Stimulated activated CD4-positive, alpha-beta T cell treated with anti-CD3 and anti-CD28 coated beads, Interleukin-2, amount 100 ng/mL, for 24 hours (primary cell): Measurements from ENCODE around the gene ADIPOR2.
"Not testable (repeated sequence)": the region's sequence is repeated elsewhere in the genome, so short reads cannot be mapped to it uniquely, and the experiment has no call there.

Experiments
- DNase-seq, 2 donors: peaks; one replicate each; pipeline ENCODE4 v3.0.0-alpha.2; 2020

Gene ADIPOR2

GRCh38 chr12:1816730-1817348 is 126.0 kb downstream of the ADIPOR2 start:
- no peak for DNase-seq

- not testable (repeated sequence) for DNase-seq
These were observed 127.1 kb downstream of the ADIPOR2 start for GRCh38 chr12:1817928-1818327.

GRCh38 chr12:1819050-1819449 is 128.2 kb downstream of the ADIPOR2 start:
- DNase-seq: no peak

- DNase-seq: no peak
These were observed 128.7 kb downstream of the ADIPOR2 start for GRCh38 chr12:1819571-1819970.

- DNase-seq: no peak
These were observed 129.5 kb downstream of the ADIPOR2 start, which contains the start of gene LRTM2 for GRCh38 chr12:1820191-1820895. Gene LRTM2, plus strand, starts transcription at chr12:1820565. Its CDS starts 7,584 bp downstream, at chr12:1828149.

GRCh38 chr12:1820896-1821291 is 130.0 kb downstream of the ADIPOR2 start:
- DNase-seq: no peak

GRCh38 chr12:1821805-1822204 is 130.9 kb downstream of the ADIPOR2 start:
- DNase-seq: no peak

- no peak for DNase-seq
These were observed 131.8 kb downstream of the ADIPOR2 start for GRCh38 chr12:1822699-1823098.

GRCh38 chr12:1823237-1823636 is 132.4 kb downstream of the ADIPOR2 start:
- no peak for DNase-seq

GRCh38 chr12:1825382-1826102 is 134.7 kb downstream of the ADIPOR2 start:
- no peak for DNase-seq

- no peak for DNase-seq
These were observed 135.5 kb downstream of the ADIPOR2 start for GRCh38 chr12:1826401-1826800.

GRCh38 chr12:1826867-1827705 is 136.2 kb downstream of the ADIPOR2 start:
- DNase-seq: no peak

- no peak for DNase-seq
These were observed 137.2 kb downstream of the ADIPOR2 start for GRCh38 chr12:1827826-1828805.

GRCh38 chr12:1828856-1829255 is 138.0 kb downstream of the ADIPOR2 start:
- DNase-seq: no peak

GRCh38 chr12:1829306-1829900 is 138.5 kb downstream of the ADIPOR2 start:
- DNase-seq: no peak

GRCh38 chr12:1830401-1830845 is 139.6 kb downstream of the ADIPOR2 start:
- DNase-seq: no peak

GRCh38 chr12:1830981-1831963 is 140.4 kb downstream of the ADIPOR2 start:
- DNase-seq: peak in 1 of 2 donors; percentile 16

- no peak for DNase-seq
These were observed 142.1 kb downstream of the ADIPOR2 start for GRCh38 chr12:1832801-1833595.

- DNase-seq: no peak
These were observed 142.7 kb downstream of the ADIPOR2 start for GRCh38 chr12:1833596-1834028.
